Measurements from ENCODE around the gene PLEKHA4. TPM values are rescaled to one million over a fixed set of nuclear protein-coding genes. Genes with fewer than 3 reads are reported as not detected.

PLEKHA4 gene
- total and polyA plus RNA-seq, 2 of the 13 experiments (the other 11 are each of a cell fraction or from before 2014, with no cell fraction given) = 4.8 to 6.0 TPM

- TF ChIP-seq ZBTB2 (CRISPR knock-in tag; IDR thresholded peaks at IDR 0.05; ENCODE audit: low read depth) = no peak
- TF ChIP-seq ZNF556 (CRISPR knock-in tag; IDR thresholded peaks at IDR 0.05; ENCODE audit: borderline replicate concordance) = 0 out of 2 replicates have a peak, but pooled peaks have one; percentile 24
- no peak for TF ChIP-seq MXD4 (CRISPR knock-in tag; IDR thresholded peaks at IDR 0.05)
- no peak for TF ChIP-seq ZC3H13 (CRISPR knock-in tag; IDR thresholded peaks at IDR 0.05)
- TF ChIP-seq ZNF780A (CRISPR knock-in tag; IDR thresholded peaks at IDR 0.05) = no peak
- no peak for TF ChIP-seq CC2D1A (CRISPR knock-in tag; IDR thresholded peaks at IDR 0.05)
- TF ChIP-seq, protein P1, sequence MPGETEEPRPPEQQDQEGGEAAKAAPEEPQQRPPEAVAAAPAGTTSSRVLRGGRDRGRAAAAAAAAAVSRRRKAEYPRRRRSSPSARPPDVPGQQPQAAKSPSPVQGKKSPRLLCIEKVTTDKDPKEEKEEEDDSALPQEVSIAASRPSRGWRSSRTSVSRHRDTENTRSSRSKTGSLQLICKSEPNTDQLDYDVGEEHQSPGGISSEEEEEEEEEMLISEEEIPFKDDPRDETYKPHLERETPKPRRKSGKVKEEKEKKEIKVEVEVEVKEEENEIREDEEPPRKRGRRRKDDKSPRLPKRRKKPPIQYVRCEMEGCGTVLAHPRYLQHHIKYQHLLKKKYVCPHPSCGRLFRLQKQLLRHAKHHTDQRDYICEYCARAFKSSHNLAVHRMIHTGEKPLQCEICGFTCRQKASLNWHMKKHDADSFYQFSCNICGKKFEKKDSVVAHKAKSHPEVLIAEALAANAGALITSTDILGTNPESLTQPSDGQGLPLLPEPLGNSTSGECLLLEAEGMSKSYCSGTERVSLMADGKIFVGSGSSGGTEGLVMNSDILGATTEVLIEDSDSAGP (CRISPR knock-in tag; IDR thresholded peaks at IDR 0.05; ENCODE audit: borderline replicate concordance) = peak; percentile 42; the same call in 1 of the 2 replicates
- TF ChIP-seq ZNF713 (CRISPR knock-in tag; IDR thresholded peaks at IDR 0.05) = no peak
- TF ChIP-seq, protein P2, sequence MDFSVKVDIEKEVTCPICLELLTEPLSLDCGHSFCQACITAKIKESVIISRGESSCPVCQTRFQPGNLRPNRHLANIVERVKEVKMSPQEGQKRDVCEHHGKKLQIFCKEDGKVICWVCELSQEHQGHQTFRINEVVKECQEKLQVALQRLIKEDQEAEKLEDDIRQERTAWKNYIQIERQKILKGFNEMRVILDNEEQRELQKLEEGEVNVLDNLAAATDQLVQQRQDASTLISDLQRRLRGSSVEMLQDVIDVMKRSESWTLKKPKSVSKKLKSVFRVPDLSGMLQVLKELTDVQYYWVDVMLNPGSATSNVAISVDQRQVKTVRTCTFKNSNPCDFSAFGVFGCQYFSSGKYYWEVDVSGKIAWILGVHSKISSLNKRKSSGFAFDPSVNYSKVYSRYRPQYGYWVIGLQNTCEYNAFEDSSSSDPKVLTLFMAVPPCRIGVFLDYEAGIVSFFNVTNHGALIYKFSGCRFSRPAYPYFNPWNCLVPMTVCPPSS (IDR thresholded peaks at IDR 0.05) = no peak
- TF ChIP-seq TGIF2 (CRISPR knock-in tag; IDR thresholded peaks at IDR 0.05) = no peak
- 0 out of 2 replicates have a peak, but pooled peaks have one; percentile 63 for TF ChIP-seq ZNF678 (CRISPR knock-in tag; IDR thresholded peaks at IDR 0.05)
- no peak for TF ChIP-seq PAF1 (CRISPR knock-in tag; IDR thresholded peaks at IDR 0.05)
- no peak for TF ChIP-seq NFYC (CRISPR knock-in tag; IDR thresholded peaks at IDR 0.05)
- TF ChIP-seq ZNF121 (CRISPR knock-in tag; IDR thresholded peaks at IDR 0.05) = no peak
- TF ChIP-seq MED1 (CRISPR knock-in tag; IDR thresholded peaks at IDR 0.05) = no peak
- peak; percentile 82; the same call in 1 of the 2 replicates for TF ChIP-seq ZNF775 (CRISPR knock-in tag; IDR thresholded peaks at IDR 0.05; ENCODE audit: borderline replicate concordance)
- no peak for TF ChIP-seq GABPA (IDR thresholded peaks at IDR 0.05; ENCODE audit: low read depth, low read length)
- TF ChIP-seq GABPA (CRISPR knock-in tag; IDR thresholded peaks at IDR 0.05; ENCODE audit: low read depth) = no peak
- no peak for TF ChIP-seq ZNF180 (CRISPR knock-in tag; IDR thresholded peaks at IDR 0.05; ENCODE audit: borderline replicate concordance, low read depth)
- TF ChIP-seq CBX5 (CRISPR knock-in tag; IDR thresholded peaks at IDR 0.05; ENCODE audit: borderline replicate concordance) = no peak
- no peak for TF ChIP-seq CREM (IDR thresholded peaks at IDR 0.05)
- no peak for TF ChIP-seq CREM (CRISPR knock-in tag; IDR thresholded peaks at IDR 0.05)
- 0 out of 2 replicates have a peak, but pooled peaks have one; percentile 16 for TF ChIP-seq ZNF317 (CRISPR knock-in tag; IDR thresholded peaks at IDR 0.05)
- TF ChIP-seq POLR2G (IDR thresholded peaks at IDR 0.05; ENCODE audit: low read depth, low read length) = peak; percentile 48
- TF ChIP-seq ZNF839 (CRISPR knock-in tag; IDR thresholded peaks at IDR 0.05; ENCODE audit: borderline replicate concordance) = no peak
- no peak for TF ChIP-seq ARID3A (IDR thresholded peaks at IDR 0.05; ENCODE audit: low read depth, low read length)
- TF ChIP-seq BRD4 (CRISPR knock-in tag; IDR thresholded peaks at IDR 0.05) = no peak
These were observed at the start of gene PLEKHA4 (continued) for GRCh38 chr19:48868114-48868886.
